Jurkat, Clone E6-1 (cell line): ENCODE data around the gene MGAT1.
A peak's percentile ranks its signal among the peaks of the same experiment; 100 is the strongest.

Experiments
- DNase-seq: peaks from one replicate; pipeline ENCODE4 v3.0.0-alpha.2; 2011; ENCODE audit warnings: low read depth, low spot score
- H3K4me3 ChIP-seq: 2 replicates; pipeline ENCODE4 v1.5.1; 2011; ENCODE audit warnings: mild to moderate bottlenecking, low read length, control low read depth, moderate library complexity

The MGAT1 gene

DNA sequence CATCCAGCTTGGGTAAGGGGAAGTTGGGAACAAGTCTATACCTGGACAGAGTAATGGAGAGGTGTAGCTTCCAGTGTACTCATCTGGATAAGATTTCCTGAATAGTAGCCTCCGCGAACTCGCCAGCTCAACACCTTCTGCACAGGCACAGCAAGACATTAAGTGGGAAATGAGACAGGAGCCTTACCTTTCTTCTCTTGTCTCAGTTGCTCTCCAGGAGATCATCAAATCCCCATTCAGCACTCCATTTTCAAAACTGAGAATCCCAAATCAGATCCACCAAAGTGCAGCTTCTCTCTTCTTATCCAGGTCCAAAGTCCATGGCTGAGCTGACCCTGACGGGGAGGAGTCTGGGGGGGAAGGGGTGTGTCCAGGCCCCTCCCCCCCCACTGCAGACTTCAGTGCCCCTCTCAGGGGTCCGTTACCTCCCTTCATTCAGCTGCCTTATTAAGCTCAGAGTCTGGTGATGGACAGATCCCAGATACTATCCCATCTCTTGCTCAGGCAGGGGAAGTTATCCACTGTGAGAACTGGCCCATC, 5.9 kb upstream of the MGAT1 start:
- peak overlapping the region; percentile 60 for H3K4me3 ChIP-seq
- DNase-seq, result no peak

- no peak for DNase-seq
- H3K4me3 ChIP-seq, result peak overlapping the region; percentile 20
These were observed 5.2 kb upstream of the MGAT1 start for GRCh38 chr5:180807654-180808414.

DNA sequence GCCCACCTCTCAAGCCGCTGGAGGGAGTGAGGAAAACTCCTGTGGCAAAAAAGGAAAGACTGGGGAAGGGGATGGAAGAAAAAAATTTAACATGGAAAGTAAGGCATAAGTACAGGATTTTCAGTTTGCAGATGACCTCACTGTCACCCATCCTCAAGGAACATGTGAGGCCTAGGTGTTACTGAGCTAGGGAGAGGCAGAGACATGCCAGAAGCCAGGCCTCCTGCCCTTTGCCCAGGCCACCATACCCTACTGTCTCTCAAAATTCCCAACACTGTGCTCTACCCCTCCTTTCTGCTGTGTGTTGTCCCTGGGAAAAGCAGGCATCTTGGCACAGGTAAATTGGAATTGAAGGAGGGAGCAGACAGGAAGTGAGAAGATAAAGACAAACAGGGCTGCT, 4.4 kb upstream of the MGAT1 start:
- H3K4me3 ChIP-seq, result no peak overlapping the region

DNA sequence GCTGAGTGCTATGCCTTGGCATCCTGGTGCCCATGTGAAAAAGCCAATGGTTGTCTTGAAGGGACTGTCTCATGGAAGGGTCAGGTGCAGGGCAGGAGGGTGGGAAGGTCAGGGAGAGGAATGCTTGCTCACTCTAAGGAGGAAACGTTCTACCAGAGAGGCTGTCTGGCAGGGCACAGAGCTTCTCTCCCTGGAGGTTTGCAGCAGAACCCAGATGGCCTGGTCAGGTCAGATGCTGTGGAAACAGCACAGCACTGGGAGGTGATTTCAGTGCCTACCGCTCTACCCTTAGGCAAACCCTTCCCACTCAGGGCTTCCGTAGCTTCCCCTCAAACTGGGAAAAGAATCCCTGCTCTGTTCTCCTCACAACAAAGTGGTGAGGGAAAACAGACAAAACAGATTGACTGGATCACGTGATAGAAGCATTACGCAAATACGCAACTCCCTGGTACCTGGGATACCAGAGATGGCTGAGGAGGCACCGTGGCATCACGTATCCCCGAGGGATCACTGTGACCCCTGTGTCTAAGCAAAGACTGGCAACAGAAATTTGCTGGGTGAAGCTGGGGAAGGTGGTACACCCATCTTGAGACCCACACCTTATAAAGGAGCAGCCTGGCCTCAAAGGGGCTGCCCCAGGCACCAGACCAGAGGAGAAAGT, 3.9 kb upstream of the MGAT1 start:
- H3K4me3 ChIP-seq, result no peak overlapping the region
- no peak for DNase-seq

More for the DNA sequence above, 4.4 kb upstream of the MGAT1 start:
- DNase-seq, result no peak

GRCh38 chr5:180804129-180804618, 1.6 kb upstream of the MGAT1 start:
- peak overlapping the region; percentile 74 for H3K4me3 ChIP-seq

DNA sequence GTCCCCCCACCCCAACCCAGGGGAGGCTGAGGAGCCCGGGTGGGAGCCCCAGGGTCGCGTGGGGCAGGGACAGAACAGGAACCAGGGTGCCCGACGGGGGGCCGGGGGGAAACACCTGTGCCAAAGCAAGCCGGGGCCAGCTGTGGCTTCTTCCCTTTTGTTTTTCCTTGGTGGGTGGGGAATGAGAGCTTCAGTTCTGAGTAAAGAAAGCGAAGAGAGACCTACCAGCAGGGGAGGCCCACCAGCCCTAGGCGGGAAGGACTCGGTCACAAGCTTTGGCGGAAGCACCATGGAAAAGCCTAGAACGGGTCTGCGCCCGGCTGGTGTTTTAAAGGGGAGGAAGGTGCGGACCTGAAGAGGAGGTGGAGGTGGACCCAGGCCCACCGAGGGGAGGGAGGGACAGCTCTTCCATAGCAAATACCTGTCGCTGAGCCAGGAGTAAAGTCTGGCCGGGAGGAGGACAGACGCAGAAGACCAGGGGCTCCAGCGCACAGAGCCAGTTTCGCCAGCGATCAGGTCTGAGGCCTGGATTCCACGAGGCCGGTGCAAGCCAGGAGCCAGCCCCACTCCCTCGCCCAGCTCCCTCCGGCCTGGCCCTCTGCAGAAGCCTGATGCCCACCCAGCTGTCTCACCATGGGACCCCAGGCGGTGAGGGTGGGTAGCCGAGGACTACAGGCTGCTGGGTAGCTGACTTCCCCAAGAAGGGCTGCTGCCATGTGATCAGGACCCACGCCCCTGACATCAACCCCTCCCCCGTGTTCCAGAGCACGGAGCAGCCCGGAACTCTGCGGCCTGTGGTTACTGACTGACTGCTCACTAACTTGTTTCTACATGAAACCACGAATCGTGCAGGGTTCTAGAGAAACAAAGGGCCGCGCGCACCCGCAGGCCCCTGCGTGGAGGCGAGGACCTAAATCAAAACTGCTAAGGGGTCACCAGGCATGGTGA, 849 bp upstream of the MGAT1 start:
- H3K4me3 ChIP-seq, result peak overlapping the region; percentile 74
- DNase-seq, result peak; percentile 94

More at GRCh38 chr5:180804129-180804618, 1.6 kb upstream of the MGAT1 start:
- no peak for DNase-seq

DNA sequence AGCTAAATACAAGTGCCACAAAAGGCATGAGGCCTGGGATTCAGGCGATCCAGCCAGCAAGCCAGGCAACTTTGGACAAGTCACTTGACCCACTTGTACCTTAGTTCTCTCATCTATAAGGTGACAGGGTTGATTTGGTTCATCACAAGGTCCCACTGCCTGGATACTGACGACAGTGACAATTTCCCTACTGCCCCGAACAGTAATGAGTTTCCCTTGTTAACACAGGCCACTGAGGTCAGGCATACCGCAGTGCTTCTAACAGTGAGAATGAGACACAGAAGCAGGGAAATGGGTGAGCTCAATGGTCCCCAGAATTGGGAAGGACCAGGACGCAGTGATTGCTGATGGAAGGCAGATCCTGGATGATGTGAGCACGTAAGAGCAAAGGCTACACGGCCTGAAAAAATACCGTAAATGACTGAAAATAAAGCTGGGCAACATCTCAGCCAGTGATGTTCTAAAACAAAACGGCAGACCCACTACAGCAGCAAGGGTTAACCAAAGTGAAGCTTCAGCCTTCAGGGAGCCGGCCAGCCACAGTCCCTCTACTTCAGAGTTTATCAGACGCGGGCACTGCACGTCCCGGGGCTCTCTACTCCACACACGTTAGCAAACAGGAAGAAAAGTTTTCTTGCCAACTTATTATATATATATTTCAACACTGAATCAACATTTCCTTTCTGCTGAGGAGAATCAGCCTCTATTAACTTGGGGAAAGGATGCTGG, 846 bp downstream of the MGAT1 start:
- H3K4me3 ChIP-seq, result peak overlapping the region; percentile 74
- DNase-seq, result no peak

DNA sequence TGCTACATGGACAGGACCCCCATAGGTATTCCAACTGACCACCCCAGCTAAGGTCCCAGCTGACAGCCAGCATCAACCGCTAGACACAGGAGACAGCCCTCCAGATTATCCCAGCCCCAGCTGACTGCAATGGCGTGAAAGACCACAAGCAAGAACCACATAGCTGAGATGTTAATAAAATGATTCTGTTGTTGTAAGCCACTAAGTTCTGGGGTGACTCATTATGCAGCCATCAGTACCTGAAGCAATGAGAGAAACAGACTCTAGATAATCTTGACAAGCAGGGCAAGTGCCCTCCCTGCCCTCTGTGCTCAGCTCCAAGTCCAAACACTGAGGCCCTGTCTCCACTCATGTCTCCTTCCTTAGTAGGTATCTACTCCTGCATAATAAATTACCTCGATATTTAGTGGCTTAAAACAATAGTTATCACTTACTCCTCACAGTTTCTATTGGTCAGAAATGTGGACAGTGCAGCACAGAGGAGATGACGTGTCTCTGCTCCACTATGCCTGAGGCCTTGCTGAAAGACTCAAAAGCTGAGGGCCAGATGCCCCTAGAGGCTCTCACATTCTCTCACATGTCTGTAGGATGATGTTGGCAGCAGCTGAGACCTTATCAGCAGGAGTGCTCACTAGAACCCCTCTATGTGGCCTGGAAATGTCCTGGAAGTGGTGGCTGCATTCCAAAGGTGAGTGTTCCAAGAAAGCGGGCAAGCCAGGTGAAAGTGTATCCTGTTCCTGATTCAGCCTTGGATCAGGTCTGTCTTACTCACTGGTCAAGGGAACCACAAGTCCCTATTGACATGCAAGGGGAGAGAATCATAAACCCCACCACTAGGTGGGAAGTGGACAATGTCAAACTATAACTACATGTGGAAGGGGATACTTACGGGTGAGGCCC, 2.5 kb downstream of the MGAT1 start:
- no peak overlapping the region for H3K4me3 ChIP-seq
- no peak for DNase-seq

GRCh38 chr5:180799194-180799593, 3.4 kb downstream of the MGAT1 start:
- H3K4me3 ChIP-seq, result no peak overlapping the region
- DNase-seq, result no peak

GRCh38 chr5:180798193-180798592, 4.4 kb downstream of the MGAT1 start:
- H3K4me3 ChIP-seq, result no peak overlapping the region
- DNase-seq, result no peak

- no peak for DNase-seq
- no peak overlapping the region for H3K4me3 ChIP-seq
These were observed 5.1 kb downstream of the MGAT1 start for GRCh38 chr5:180797256-180798192.

- DNase-seq, result no peak
- no peak overlapping the region for H3K4me3 ChIP-seq
These were observed 6.8 kb downstream of the MGAT1 start for GRCh38 chr5:180795771-180796313.

DNA sequence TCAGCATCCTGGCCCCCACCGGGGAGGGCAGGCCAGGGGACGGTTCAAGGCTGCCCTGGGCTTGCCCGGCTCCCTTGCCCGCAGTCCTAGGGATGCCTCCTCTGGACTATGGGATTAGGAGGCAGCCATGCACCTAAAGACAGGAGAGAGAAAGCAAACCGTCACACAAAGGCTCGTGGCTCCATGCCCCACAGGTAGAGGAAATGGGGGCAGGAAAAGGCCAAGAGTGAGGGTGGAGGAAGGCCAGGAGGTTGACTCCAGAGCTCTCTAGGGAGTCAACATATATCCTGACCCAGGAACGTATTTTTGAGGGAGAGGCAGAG, 9.7 kb downstream of the MGAT1 start:
- H3K4me3 ChIP-seq, result no peak overlapping the region
- DNase-seq, result no peak

DNA sequence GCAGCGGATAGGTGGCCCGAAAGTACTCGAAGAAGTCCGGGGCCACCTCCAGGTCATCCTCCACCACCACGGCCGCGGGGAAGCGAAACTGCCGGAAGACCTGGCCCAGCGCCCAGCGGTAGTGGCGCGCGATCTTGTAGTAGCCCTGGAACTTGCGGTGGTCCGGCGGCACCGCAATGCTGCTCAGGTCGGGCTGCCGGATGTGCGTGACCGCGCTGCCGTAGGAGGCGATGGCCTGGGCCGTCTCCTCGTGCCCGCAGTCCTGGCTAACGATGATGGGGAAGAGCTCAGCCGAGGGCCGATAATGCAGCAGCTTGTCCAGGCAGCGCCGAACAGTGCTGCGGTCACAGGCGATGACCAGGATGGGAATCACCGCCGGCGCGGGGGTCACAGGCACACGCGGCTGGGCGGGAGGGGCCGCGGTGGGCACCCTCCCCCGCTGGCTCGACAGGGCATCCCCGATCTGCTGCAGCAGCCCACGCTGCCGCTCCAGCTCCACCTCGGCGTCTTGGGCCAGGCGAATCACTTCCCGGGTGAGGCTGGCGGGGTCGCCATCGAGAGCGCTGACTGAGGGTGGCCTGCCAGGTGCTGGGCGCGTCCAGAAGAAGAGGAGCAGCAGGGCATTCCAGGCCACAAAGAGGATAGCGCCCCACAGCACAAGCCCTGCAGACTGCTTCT, 10.2 kb downstream of the MGAT1 start:
- no peak for DNase-seq
- H3K4me3 ChIP-seq, result no peak overlapping the region

- DNase-seq, result no peak
- H3K4me3 ChIP-seq, result no peak overlapping the region
These were observed 10.9 kb downstream of the MGAT1 start for GRCh38 chr5:180791611-180792213.

DNA sequence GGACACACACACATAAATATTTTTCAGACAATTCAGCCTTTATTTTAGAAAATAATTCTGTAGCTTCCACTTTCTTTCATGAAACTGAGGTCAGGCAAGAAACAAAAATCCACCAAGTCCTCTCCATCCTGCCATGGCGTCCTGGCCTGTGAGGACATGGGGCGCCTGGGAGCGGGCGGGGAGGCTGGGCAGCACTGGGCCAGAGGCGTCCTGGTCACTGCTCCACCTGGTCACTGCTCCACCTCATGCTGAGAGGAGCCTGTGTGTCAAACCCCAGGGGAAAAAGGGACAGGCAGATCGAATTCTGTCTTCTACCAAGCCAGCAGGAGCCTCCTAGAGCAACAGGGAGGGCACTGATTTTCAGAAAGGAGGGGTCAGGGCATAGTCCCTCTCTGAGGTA, 12.1 kb downstream of the MGAT1 start:
- H3K4me3 ChIP-seq, result no peak overlapping the region
- no peak for DNase-seq
